HCT116 (cell line): ENCODE data around the gene DQX1. TPM values are rescaled to one million over a fixed set of nuclear protein-coding genes. Genes with fewer than 3 reads are reported as not detected.

Experiments used
- ATAC-seq: fragments of 200-7000 bp; cut with Tn5 transposase; 2 replicates; pipeline ENCODE4 v1.9.1; 2020; ENCODE audit warnings: mild to moderate bottlenecking, moderate library complexity
- BruUV-seq: library from RNA; stranded (reverse); fragments of 400-500 nt; replicated peaks from 2 replicates; lab custom pipeline; 2021; lab: Mats Ljungman, UMichigan
- CTCF ChIA-PET: fragments of 300-600 bp; sonication (Branson Sonifier 250); formaldehyde crosslinking; loops from one replicate; lab custom pipeline; 2021; ENCODE audit warnings: antibody characterized with exemption; lab: Charles Lee
- POLR2A ChIA-PET: fragments of 300-600, 350-600 bp; sonication (Branson Sonifier 250); formaldehyde crosslinking; loops from one replicate; lab custom pipeline; 2021; ENCODE audit warnings: antibody characterized with exemption; lab: Charles Lee
- RAD21 ChIA-PET, 2 experiments: fragments of 300-600 bp; sonication (Branson Sonifier 250); formaldehyde crosslinking; loops; one replicate each; lab custom pipeline; 2023; ENCODE audit warnings: low total read pairs in 2 of 2; ENCODE audit not compliant: uncharacterized antibody in 2 of 2, unreplicated experiment in 2 of 2, low non-redundant PET in 1 of 2; lab: Charles Lee
- DNase-seq: peaks from one replicate; pipeline ENCODE4 v3.0.0-alpha.2; 2010; ENCODE audit warnings: low read depth, low spot score
- H2AFZ ChIP-seq: fragments of 200-600 bp; shearing (Covaris generic), sonication (generic); 2 replicates; pipeline ENCODE4 v1.6.1; 2017; ENCODE audit warnings: low read depth, mixed run types, mixed read lengths, antibody characterized with exemption, low read length; ENCODE audit not compliant: poor library complexity, severe bottlenecking
- H3K27ac ChIP-seq: 2 replicates; pipeline ENCODE4 v1.5.1; 2012; ENCODE audit warnings: low read depth, low read length
- H3K27me3 ChIP-seq: fragments of 200-600 bp; sonication (generic); 2 replicates; pipeline ENCODE4 v1.6.1; 2016; ENCODE audit warnings: mixed run types, low read length, mixed read lengths; ENCODE audit not compliant: insufficient read depth
- H3K36me3 ChIP-seq, 2 experiments: fragments of 200-500 bp in 1 of 2; fragments of 200-600 bp in 1 of 2; sonication (Bioruptor generic) in 1 of 2; sonication (generic) in 1 of 2; 2 replicates each; pipeline versions ENCODE4 v1.5.1 to v1.6.1; 2014 to 2016; ENCODE audit warnings: low read length in 2 of 2, inconsistent platforms in 1 of 2, mixed read lengths in 1 of 2, mixed run types in 1 of 2; ENCODE audit not compliant: insufficient read depth in 2 of 2, control insufficient read depth in 1 of 2
- H3K4me1 ChIP-seq, 2 experiments: fragments of 200-600 bp in 1 of 2; sonication (generic) in 1 of 2; 2 replicates each; pipeline versions ENCODE4 v1.5.1 to v1.6.1; 2012 to 2017; ENCODE audit warnings: low read length in 2 of 2, inconsistent platforms in 1 of 2, mild to moderate bottlenecking in 1 of 2, mixed read lengths in 1 of 2, mixed run types in 1 of 2, moderate library complexity in 1 of 2; ENCODE audit not compliant: insufficient read depth in 2 of 2, control insufficient read depth in 1 of 2
- H3K4me2 ChIP-seq: fragments of 200-600 bp; sonication (generic); 2 replicates; pipeline ENCODE4 v1.6.1; 2017; ENCODE audit warnings: mixed run types, low read length, mixed read lengths
- H3K4me3 ChIP-seq, 2 experiments: fragments of 200-600 bp in 1 of 2; sonication (generic) in 1 of 2; replicated peaks in 1 of 2; 2 replicates each; pipeline ENCODE4 v1.5.1; 2011 to 2016; ENCODE audit warnings: low read length in 2 of 2, control low read depth in 1 of 2, low read depth in 1 of 2, mild to moderate bottlenecking in 1 of 2, mixed read lengths in 1 of 2, mixed run types in 1 of 2
- H3K79me2 ChIP-seq: fragments of 200-600 bp; sonication (generic); 2 replicates; pipeline ENCODE4 v1.6.1; 2017; ENCODE audit warnings: mild to moderate bottlenecking, mixed run types, low read length, moderate library complexity, mixed read lengths; ENCODE audit not compliant: insufficient read depth
- H3K9ac ChIP-seq: fragments of 200-600 bp; sonication (generic); 2 replicates; pipeline ENCODE4 v1.6.1; 2016; ENCODE audit warnings: low read length, mixed read lengths
- H3K9me2 ChIP-seq: fragments of 200-600 bp; sonication (generic), shearing (Covaris generic); 2 replicates; pipeline ENCODE4 v1.6.1; 2017; ENCODE audit warnings: mixed run types, mild to moderate bottlenecking, moderate library complexity; ENCODE audit not compliant: insufficient read depth
- H3K9me3 ChIP-seq, 2 experiments: fragments of 200-500 bp in 1 of 2; fragments of 200-600 bp in 1 of 2; sonication (Bioruptor generic) in 1 of 2; sonication (generic) in 1 of 2; 2 replicates each; pipeline ENCODE4 v1.6.1; 2014 to 2017; ENCODE audit warnings: low read length in 2 of 2, mixed read lengths in 2 of 2, inconsistent platforms in 1 of 2, low read depth in 1 of 2, mild to moderate bottlenecking in 1 of 2, mixed run types in 1 of 2, moderate library complexity in 1 of 2; ENCODE audit not compliant: control insufficient read depth in 1 of 2, insufficient read depth in 1 of 2
- H4K20me1 ChIP-seq: fragments of 200-600 bp; sonication (generic), shearing (Covaris generic); 2 replicates; pipeline ENCODE4 v1.6.1; 2017; ENCODE audit warnings: mixed run types, mild to moderate bottlenecking, moderate library complexity; ENCODE audit not compliant: insufficient read depth
- ATF3 ChIP-seq: IDR thresholded peaks from 2 replicates; pipeline ENCODE4 v1.6.1; 2012
- CBX3 ChIP-seq: IDR thresholded peaks from 2 replicates; pipeline ENCODE4 v1.6.1; 2012; ENCODE audit warnings: low read depth
- CEBPB ChIP-seq: IDR thresholded peaks from 2 replicates; pipeline ENCODE4 v1.6.1; 2012; ENCODE audit warnings: low read depth
- ELF1 ChIP-seq: IDR thresholded peaks from 2 replicates; pipeline ENCODE4 v1.6.1; 2012; ENCODE audit warnings: low read depth, borderline replicate concordance
- EZH2 ChIP-seq: fragments of 200-600 bp; sonication (generic); IDR thresholded peaks from 2 replicates; pipeline ENCODE4 v1.6.1; 2017; ENCODE audit warnings: antibody characterized with exemption, mixed run types
- EZH2phosphoT487 ChIP-seq: fragments of 200-600 bp; IDR thresholded peaks from 2 replicates; pipeline ENCODE4 v1.6.1; 2018; ENCODE audit warnings: antibody characterized with exemption, borderline replicate concordance
- FOSL1 ChIP-seq: IDR thresholded peaks from 2 replicates; pipeline ENCODE4 v1.6.1; 2012; ENCODE audit warnings: low read depth
- SIN3A ChIP-seq: IDR thresholded peaks from 2 replicates; pipeline ENCODE4 v1.6.1; 2012; ENCODE audit warnings: low read depth
- SP1 ChIP-seq: IDR thresholded peaks from 2 replicates; pipeline ENCODE4 v1.6.1; 2012; ENCODE audit warnings: low read depth
- YY1 ChIP-seq: IDR thresholded peaks from 2 replicates; pipeline ENCODE4 v1.6.1; 2011; ENCODE audit warnings: low read length, low read depth, moderate library complexity, mild to moderate bottlenecking; ENCODE audit not compliant: insufficient replicate concordance; ENCODE audit errors: extremely low read depth
- ZBTB33 ChIP-seq: IDR thresholded peaks from 2 replicates; pipeline ENCODE4 v1.6.1; 2011; ENCODE audit warnings: mild to moderate bottlenecking, low read length, moderate library complexity; ENCODE audit not compliant: insufficient replicate concordance; ENCODE audit errors: extremely low read depth
- intact Hi-C: fragments of 100-400 bp; cut with micrococcal nuclease; formaldehyde crosslinking; loops from 2 replicates; pipeline ENCODE4 v1.10.0; 2022
- total RNA-seq: library from RNA; stranded (reverse); gene quantifications from one replicate; pipeline ENCODE4 v1.2.1, GENCODE V29; 2021; ENCODE audit not compliant: unreplicated experiment
- TF ChIP-seq, protein P1 (sequence below): IDR thresholded peaks from 2 replicates; pipeline ENCODE4 v1.6.1; 2012; ENCODE audit warnings: low read depth

Gene DQX1
- total RNA-seq, 1 experiment from 2014 or later, result 0.98 TPM

- POLR2A ChIA-PET, result no interaction called here
- Histone ChIP-seq H4K20me1 (no peaks in the 10 kb centered on the region), H3K9me3 (no peaks in the 10 kb centered on the region), H3K79me2 (peaks cover 22% of the 10 kb centered on the region), H3K36me3 (peaks cover 3 to 16% of the 10 kb centered on the region in 2 experiments; a peak in 2 of 4 replicates), H3K27ac (peak overlapping the region; percentile 91), H3K9me2 (no peaks in the 10 kb centered on the region), H3K4me1 (peaks cover 24 to 53% of the 10 kb centered on the region in 2 experiments), H3K27me3 (no peaks in the 10 kb centered on the region), H2AFZ (peak overlapping the region; percentile 40), H3K4me2 (peak overlapping the region; percentile 95), H3K9ac (peak overlapping the region; percentile 85), H3K4me3 (peak overlapping the region; percentile 83 to 89)
- BruUV-seq, result no TSS peak
- peak; percentile 9; the same call in 1 of the 2 replicates for ATAC-seq
- CTCF ChIA-PET, result no interaction called here
- RAD21 ChIA-PET, result no interaction called here
- DNase-seq, result no peak
- intact Hi-C loops, result loop anchor here (2.0 kb wide), 1 partner anchor 19 kb away; the partner anchor contains the start of genes CCDC142 and TTC31
- TF ChIP-seq SIN3A (no peak), CEBPB (no peak), YY1 (no peak), EZH2phosphoT487 (no peak), FOSL1 (no peak), ATF3 (no peak), CBX3 (no peak), SP1 (no peak), ELF1 (no peak), ZBTB33 (no peak), EZH2 (no peak)
- TF ChIP-seq, protein P1, sequence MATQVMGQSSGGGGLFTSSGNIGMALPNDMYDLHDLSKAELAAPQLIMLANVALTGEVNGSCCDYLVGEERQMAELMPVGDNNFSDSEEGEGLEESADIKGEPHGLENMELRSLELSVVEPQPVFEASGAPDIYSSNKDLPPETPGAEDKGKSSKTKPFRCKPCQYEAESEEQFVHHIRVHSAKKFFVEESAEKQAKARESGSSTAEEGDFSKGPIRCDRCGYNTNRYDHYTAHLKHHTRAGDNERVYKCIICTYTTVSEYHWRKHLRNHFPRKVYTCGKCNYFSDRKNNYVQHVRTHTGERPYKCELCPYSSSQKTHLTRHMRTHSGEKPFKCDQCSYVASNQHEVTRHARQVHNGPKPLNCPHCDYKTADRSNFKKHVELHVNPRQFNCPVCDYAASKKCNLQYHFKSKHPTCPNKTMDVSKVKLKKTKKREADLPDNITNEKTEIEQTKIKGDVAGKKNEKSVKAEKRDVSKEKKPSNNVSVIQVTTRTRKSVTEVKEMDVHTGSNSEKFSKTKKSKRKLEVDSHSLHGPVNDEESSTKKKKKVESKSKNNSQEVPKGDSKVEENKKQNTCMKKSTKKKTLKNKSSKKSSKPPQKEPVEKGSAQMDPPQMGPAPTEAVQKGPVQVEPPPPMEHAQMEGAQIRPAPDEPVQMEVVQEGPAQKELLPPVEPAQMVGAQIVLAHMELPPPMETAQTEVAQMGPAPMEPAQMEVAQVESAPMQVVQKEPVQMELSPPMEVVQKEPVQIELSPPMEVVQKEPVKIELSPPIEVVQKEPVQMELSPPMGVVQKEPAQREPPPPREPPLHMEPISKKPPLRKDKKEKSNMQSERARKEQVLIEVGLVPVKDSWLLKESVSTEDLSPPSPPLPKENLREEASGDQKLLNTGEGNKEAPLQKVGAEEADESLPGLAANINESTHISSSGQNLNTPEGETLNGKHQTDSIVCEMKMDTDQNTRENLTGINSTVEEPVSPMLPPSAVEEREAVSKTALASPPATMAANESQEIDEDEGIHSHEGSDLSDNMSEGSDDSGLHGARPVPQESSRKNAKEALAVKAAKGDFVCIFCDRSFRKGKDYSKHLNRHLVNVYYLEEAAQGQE, result no peak
Measured at GRCh38 chr2:74502147-74502719, 23.8 kb downstream of the DQX1 start.
